ENCODE measurements around the gene NPSR1.

NPSR1 gene

DNA sequence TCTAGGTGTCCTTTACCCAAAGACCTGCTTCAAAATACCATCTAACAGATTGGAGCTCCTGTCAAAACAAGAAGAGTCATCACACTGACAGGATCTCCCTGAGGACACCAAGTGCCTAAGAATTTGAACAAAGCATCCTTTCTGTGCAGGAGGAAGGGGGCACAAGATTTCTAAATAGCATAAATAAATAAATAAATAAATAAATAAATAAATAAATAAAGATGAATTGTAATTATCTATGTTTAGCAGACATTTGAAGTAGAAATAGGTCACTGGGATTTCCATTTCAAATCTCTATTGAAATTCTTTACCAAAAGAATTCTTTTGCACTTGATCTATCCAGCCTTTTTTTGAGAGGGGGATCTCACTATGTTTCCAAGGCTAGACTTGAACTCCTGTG lies 65.3 kb downstream of the NPSR1 start:
- DNase-seq: no peak

GRCh38 chr7:34723866-34724490 lies 66.0 kb downstream of the NPSR1 start:
- no peak for DNase-seq

DNA sequence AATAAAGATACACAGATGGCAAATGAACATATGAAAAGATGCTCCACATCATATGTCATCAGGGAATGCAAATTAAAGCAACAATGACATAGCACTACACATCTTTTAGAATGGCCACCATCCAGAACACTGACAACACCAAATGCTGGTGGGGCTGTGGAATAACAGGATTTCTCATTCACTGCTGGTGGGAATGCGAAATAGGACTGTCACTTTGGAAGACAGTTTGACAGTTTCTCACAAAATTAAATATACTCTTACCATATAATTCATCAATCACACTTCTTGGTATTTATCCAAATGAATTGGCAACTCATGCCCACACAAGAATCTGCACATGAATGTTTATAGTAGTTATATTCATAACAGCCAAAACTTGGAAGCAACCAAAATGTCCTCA lies 68.2 kb downstream of the NPSR1 start:
- no peak for DNase-seq

DNA sequence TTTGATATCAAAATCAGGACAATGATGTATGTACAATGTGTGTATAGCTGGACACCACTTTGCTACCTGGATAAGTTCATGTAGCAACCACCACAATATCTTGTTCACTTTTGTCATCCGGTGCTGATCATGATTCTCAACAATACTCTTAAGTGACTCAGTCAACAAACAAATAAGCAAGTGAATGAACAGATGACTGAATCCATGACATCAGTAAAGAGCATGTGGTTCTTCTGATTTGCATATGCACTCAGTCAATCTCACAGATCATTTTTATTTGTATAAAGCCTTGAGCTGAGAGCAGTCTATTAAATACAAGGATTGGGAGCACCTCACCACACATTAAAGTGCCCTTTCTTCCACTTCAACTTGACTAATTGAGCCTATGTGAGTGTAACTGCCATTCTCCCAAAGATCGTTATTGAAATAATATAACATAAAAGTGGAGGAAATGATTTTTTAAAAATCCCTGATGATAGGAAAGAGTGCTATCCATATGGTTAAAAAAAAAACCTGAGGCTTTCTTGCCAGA lies 69.5 kb downstream of the NPSR1 start:
- no peak for DNase-seq

GRCh38 chr7:34728156-34728555 lies 70.1 kb downstream of the NPSR1 start:
- DNase-seq: no peak

- no peak for DNase-seq
Observed at GRCh38 chr7:34734771-34735170, 76.8 kb downstream of the NPSR1 start.

- DNase-seq: no peak
Observed at GRCh38 chr7:34735526-34735925, 77.5 kb downstream of the NPSR1 start.

DNA sequence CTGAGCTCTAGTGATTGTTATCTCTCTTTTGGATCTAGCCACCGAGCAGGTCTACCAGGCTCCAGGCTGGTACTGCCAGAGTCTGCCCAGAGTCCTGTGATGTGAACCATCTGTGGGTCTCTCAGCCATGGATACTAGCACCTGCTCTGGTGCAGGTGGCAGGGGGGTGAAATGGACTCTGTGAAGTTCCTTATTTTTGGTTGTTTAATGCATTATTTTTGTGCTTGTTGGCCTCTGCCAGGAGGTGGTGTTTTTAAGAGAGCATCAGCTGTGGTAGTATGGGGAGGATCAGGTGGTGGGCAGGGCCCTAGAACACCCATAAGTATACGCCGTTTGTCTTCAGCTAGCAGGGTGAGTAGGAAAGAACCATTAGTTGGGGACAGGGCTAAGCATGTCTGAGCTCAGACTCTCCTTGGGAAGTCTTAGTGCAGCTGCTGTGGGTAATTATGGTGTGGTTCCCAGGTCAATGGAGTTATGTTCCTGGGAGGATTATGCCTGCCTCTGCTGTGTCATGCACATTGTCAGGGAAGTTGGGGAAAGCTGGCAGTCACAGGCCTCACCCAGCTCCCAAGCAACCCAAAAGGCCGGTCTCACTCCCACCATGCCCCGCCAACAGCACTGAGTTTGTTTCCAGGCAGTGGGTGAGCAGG lies 81.8 kb downstream of the NPSR1 start:
- DNase-seq: no peak

DNA sequence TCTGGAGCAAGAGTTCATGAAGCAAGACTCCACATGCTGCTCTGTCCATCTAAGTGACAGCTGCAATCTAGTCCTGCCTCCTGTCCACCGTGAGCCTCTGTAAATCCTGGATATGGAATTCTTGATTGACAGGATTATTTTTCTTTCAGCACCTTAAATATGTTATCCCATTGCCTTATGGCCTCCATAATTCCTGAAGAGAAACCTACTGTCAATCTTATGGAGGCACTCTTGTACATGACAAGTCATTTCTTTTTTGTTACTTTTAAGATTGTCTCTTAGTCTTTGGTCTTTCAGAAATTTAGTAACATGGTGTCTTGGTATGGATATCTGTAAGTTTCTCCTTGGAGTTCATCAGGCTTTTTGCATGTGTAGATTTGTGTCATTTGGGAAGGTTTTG lies 82.8 kb downstream of the NPSR1 start:
- no peak for DNase-seq

DNA sequence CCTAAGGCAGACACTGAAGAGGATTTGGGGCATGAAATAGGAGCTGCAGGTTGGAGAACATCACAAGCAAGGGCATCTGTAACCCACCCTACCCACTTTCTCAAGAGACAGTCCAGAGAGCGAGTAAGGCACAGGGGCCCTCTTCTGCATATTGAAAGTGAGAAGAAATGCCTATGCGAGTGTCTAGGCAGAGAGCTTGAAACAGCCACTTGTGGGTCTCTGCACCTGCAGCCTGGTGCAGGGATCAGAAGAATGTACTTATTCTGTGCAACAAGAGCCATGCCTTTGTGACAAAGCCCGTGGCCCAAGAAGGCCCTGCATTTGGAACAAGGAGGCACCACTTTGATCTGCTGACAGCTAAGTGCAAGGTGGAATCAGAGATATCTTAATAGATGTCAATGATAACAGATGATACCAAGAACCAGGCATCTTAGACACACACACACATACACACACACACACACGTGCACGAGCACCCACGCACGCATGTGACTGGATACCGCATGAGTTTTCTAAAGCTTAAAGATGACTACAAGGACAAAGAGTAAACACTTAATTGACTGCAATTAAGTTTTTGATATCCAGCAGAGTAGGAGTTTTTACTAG lies 89.3 kb downstream of the NPSR1 start:
- DNase-seq: no peak

DNA sequence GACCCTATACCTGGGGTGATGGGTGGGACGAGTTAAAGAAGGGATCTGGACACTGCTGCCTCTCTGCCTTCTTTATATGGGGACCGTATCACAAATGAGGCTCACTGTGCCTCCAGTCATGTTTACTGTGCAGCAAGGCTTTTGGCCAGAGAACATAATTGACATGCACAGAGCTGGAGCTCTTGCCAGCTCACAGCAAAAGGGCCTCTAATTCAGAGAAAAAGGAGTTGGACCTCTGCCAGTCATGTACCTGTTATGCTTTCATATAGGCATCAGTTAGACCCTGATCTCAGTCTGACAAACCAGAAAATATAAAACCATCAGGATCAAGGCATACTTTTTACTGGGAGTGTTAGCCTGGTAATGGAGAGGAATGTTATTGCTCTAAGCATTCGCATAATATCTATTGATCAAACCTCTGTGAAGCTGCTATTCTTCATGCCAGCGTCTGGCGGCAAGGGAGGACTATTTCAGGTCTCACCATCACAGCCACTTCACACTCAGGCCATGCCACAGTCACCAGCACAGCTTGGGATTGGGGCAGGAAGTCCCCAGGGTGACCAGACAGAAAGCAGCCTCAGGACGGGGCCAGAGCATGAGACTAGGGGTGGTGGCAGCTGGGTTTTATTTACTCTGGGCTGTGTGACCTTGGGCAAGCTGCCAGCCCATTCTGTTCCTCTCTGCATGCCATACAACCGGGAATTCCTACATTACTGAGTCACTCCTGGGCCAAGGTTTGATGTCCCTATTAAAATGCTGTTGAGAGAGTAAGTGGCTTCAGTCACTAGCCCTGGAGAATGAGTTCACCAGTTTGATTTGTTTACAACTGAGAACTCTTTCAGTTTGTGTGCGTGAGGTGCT lies 90.1 kb downstream of the NPSR1 start:
- DNase-seq: no peak

- no peak for DNase-seq
Observed at GRCh38 chr7:34748728-34749089, 90.7 kb downstream of the NPSR1 start.

GRCh38 chr7:34749446-34749845 lies 91.4 kb downstream of the NPSR1 start:
- DNase-seq: no peak

GRCh38 chr7:34750209-34750608 lies 92.2 kb downstream of the NPSR1 start:
- DNase-seq: no peak

GRCh38 chr7:34750636-34751035 lies 92.6 kb downstream of the NPSR1 start:
- DNase-seq: no peak

- DNase-seq: no peak
Observed at GRCh38 chr7:34751725-34752643, 94.0 kb downstream of the NPSR1 start.

DNA sequence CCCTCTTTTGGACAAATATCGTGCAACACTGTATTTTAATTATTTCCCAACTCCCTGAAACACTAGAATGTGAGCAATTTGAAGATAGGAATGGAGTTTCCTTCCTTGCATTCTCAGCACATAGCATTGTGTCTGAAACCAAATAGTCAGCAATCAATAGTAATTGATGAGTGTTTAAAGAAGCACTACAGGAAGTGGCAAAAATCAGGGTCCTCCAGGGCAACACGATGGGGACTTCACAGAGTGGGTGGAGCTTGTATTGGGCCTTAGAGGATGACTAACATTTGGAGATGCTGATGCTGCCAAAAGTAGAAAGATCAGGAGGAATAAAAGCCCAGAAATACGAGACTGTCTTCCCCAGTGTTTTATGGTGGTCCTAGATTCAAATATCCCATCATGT lies 94.9 kb downstream of the NPSR1 start:
- no peak for DNase-seq

GRCh38 chr7:34755008-34755407 lies 97.0 kb downstream of the NPSR1 start:
- no peak for DNase-seq

GRCh38 chr7:34756025-34756437 lies 98.0 kb downstream of the NPSR1 start:
- DNase-seq: no peak

- no peak for DNase-seq
Observed at GRCh38 chr7:34756691-34757090, 98.7 kb downstream of the NPSR1 start.

DNA sequence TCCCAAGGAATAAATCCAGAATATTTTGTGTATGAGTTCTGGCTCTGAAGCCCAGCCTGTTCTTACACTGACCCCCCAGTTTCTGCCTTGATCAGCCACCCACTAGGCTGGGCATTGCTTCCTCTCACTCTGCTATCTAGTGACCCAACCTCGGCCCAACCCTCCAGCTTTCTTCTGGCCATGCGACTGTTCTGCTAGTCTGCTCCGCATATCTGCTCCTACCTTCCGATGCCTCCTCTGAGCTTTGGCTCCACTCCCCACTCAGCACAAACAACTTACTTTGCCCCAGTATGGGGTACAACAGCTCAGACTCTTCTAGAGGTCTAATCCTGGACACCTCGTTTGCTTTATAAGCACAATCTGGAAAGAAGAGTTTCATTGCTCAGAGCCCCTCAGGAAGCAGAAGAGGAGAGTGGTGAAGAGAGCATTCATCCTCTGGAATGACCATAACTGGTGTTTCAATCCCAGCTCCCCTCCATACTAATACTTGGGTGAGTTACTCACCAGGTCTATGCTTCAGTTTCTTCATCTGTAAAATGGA lies 99.6 kb downstream of the NPSR1 start:
- no peak for DNase-seq

GRCh38 chr7:34758111-34758601 lies 100.1 kb downstream of the NPSR1 start:
- no peak for DNase-seq
